ENCODE measurements around the gene LBHD1.
"Not testable (repeated sequence)": the region's sequence is repeated elsewhere in the genome, so short reads cannot be mapped to it uniquely, and the experiment has no call there.

LBHD1 gene

GRCh38 chr11:62621027-62621566, 51.0 kb downstream of the LBHD1 start:
- FAIRE-seq = no peak
- DNase-seq (ENCODE audit: low spot score) = no peak

- not testable (repeated sequence) for DNase-seq (ENCODE audit: low spot score); FAIRE-seq
Measured at GRCh38 chr11:62616957-62617356, 55.1 kb downstream of the LBHD1 start.

DNA sequence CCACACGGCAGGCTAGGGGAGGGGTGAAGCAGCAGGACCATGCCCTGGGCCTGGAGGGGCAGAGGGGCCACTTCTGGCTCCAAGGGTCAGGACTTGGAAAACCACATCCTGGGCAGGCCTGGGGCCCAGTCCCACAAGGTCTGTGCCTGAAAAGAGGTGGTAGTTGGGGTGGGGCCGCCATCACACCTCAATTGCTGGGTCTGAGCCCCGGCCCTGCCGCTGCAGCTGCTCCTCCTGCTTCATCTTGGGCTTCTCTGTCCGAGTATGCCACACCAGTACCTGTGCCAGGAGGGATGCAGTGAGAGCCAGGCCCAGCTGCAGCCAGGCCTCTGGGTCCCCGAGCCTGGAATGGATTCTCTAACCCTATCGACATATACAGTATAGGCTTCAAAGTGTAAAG, 56.5 kb downstream of the LBHD1 start:
- no peak for FAIRE-seq
- DNase-seq (ENCODE audit: low spot score) = no peak

DNA sequence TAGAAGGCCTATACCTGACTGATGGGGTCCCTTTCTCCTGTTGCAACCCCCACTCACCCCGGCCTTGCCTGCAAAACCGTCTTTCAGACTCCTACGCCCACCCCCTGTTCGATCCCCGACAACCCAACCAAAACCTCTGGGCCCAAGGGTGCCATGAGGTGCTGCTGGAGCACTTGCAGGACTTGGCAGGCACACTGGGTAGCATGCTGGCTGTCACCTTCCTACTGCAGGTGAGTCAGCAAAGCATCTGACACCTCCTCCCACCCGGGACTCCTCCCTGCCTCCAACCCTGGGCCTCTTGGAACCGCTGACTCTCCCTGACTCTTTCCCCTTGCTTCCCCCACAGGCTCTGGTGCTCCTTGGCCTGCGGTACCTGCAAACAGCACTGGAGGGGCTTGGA, 57.8 kb downstream of the LBHD1 start:
- DNase-seq (ENCODE audit: low spot score) (peak; percentile 33), FAIRE-seq (no peak)

DNA sequence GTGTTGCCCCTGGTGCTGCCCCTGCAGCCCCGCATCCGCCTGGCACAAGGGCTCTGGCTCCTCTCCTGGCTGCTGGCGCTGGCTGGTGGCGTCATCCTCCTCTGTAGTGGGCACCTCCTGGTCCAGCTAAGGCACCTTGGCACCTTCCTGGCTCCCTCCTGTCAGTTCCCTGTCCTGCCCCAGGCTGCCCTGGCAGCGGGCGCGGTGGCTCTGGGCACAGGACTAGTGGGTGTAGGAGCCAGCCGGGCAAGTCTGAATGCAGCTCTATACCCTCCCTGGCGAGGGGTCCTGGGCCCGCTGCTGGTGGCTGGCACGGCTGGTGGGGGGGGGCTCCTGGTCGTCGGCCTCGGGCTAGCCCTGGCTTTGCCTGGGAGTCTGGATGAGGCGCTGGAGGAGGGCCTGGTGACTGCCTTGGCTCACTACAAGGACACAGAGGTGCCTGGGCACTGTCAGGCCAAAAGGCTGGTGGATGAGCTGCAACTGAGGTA, 58.7 kb downstream of the LBHD1 start:
- DNase-seq (ENCODE audit: low spot score) (no peak), FAIRE-seq (no peak)
